Caki2 (cell line): ENCODE data around the gene MEIOB. TPM values are rescaled to one million over a fixed set of nuclear protein-coding genes. Genes with fewer than 3 reads are reported as not detected.
"Not testable (repeated sequence)": the region's sequence is repeated elsewhere in the genome, so short reads cannot be mapped to it uniquely, and the experiment has no call there.

Experiments used
- DNase-seq: peaks from one replicate; pipeline ENCODE4 v3.0.0-alpha.2; 2015; ENCODE audit warnings: low read depth
- in situ Hi-C: cut with HindIII; loops from 2 replicates; pipeline ENCODE4 v1.10.0; 2016; ENCODE audit warnings: low sequenced_read_pairs, low pct_unique_long_range_greater_than_20kb, mixed read lengths
- total RNA-seq: library from RNA; depleted of rRNA; stranded (reverse); fragments of >200 nt; shearing (Covaris generic); gene quantifications from 2 replicates; pipeline ENCODE4 v1.2.3, GENCODE V29; 2014; ENCODE audit warnings: low replicate concordance

Gene MEIOB
- total RNA-seq, 1 experiment from 2014 or later = 49.6 TPM

DNA sequence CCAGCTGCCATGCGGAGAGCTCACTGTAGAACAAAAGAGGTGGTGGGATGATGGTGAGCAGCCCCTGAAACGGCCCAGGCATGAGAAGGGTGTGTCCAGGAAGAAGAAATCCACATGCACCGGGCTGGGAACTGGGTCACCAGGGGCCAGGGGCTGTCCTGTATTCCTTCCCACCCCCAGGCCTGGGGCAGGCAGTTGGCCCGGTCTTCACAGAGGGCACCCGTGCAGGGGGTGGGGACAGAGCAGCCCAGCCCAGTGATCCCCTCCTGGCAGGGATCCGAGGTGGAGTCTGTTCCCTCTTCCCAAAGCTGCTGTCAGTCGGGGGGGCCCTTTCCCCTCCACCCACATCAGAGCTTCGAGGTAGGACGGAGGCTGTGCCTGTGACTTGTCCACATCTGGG, 37.0 kb upstream of the MEIOB start:
- in situ Hi-C loops = no loop called here
- no peak for DNase-seq

- in situ Hi-C loops = no loop called here
- no peak for DNase-seq
Measured at GRCh38 chr16:1908184-1908583, 36.2 kb upstream of the MEIOB start.

GRCh38 chr16:1907226-1907860, 35.4 kb upstream of the MEIOB start:
- in situ Hi-C loops = no loop called here
- DNase-seq = no peak

DNA sequence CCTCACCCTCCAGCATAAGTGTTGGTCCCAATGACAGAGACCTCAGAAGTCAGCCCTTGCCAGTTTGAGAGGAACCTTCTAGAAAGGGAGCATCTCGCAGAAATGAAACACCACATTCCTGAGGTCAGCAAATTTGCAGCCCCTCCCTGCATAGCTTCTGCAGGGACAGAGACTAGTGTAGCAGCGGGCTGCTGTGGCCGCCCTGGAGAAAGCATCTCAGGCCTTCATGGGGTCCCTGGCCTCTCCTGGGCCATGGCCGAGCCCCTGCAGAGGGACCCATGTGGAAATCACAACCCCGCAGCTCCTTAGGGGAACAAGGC, 34.8 kb upstream of the MEIOB start:
- in situ Hi-C loops = no loop called here
- no peak for DNase-seq

- in situ Hi-C loops = no loop called here
- DNase-seq = no peak
Measured at GRCh38 chr16:1906055-1906845, 34.3 kb upstream of the MEIOB start.

DNA sequence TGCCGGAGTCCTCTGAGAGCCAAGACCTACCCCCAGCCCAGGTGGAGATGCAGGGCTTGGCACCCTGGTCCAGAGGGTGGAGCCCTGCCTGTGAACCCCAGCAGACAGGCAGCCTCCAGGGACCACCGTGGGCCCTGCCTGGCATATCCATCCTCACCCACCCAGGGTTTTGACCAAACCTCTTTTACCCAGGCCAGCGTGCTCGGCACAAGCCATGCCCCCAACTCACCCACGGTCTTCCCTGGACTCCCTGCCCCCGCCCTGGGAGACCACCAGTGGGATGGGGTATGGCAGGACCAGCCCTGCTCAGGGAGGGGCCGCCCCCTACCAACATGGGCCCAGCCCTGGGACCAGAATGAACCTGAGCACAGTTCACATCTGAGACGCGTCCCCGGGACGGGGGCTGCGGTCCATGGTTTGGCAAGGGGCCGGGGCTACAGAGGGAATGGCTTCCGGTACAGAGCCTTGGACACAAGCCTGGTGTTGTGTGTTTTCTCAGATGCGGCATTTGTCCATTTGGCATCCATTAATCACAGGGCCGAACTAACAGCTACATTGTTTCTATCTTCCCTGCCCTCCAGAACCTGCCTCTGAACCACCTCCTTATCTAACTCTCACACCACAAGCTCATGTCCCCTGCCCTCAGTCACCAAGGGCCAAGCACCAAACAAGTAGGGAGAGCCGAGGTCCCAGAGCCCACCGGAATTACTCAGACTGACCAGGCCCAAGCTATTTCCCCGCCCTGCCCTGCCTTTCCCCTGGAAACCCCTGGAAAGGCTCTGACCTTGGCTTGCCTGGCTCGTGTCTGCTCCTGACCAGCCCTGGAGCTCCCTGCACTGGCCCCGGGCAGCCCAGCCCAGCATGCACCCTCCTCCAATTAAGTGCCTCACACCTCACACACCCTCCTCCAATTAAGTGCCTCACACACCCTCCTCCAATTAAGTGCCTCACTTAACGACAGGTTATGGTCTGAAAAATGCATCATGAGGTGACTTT, 32.2 kb upstream of the MEIOB start:
- DNase-seq = no peak
- in situ Hi-C loops = no loop called here

GRCh38 chr16:1903220-1903574, 31.2 kb upstream of the MEIOB start:
- in situ Hi-C loops = no loop called here
- no peak for DNase-seq

DNA sequence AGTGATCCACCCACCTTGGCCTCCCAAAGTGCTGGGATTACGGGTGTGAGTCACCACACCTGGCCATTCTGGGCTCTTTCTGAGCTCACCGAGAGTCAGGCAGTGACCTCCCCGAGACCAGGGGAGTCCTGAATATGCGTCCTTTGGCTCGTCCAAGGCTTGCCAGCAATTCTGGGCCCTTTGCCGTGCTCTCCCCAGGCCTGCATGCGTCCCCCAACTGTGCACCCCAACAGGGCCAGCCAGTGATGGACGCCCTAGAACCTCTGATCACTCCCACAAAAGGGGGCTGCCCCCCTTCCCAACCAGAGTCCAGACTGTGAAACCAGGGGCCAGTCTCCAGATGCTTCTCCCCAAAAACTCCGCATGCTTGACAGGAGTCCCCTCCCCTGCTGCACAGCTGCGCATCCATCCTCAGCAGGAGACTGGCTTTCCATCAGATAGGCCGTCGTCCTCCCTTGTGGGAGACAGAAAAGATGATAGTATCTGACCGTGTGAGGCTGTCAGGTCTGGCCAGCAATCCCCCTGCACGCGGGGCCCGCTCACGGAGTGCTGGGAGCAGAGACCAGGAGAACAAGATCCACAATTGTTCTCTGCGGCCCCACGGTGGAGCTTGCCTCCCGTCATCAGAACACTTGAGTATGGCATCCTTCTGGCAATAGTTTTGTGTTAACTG, 30.7 kb upstream of the MEIOB start:
- in situ Hi-C loops = no loop called here
- no peak for DNase-seq

- DNase-seq = no peak
- in situ Hi-C loops = no loop called here
Measured at GRCh38 chr16:1900452-1900774, 28.4 kb upstream of the MEIOB start.

GRCh38 chr16:1899641-1900451, 27.9 kb upstream of the MEIOB start:
- in situ Hi-C loops = no loop called here
- no peak for DNase-seq

DNA sequence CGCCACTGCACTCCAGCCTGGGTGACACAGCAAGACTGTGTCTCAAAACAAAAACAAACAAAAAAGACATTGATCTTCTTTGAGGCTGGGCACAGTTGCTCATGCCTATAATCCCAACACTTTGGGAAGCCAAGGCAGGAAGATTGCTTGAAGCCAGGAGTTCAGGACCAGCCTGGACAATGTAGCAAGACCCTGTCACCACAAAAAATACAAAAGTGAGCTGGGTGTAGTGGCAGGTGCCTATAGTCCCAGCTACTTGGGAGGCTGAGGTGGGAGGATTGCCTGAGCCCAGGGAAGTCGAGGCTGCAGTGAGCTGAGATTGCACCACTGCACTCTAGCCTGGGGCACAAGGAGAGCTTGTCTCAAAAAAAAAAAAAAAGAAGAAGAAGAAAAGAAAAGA, 25.7 kb upstream of the MEIOB start:
- in situ Hi-C loops, DNase-seq: not testable (repeated sequence)

DNA sequence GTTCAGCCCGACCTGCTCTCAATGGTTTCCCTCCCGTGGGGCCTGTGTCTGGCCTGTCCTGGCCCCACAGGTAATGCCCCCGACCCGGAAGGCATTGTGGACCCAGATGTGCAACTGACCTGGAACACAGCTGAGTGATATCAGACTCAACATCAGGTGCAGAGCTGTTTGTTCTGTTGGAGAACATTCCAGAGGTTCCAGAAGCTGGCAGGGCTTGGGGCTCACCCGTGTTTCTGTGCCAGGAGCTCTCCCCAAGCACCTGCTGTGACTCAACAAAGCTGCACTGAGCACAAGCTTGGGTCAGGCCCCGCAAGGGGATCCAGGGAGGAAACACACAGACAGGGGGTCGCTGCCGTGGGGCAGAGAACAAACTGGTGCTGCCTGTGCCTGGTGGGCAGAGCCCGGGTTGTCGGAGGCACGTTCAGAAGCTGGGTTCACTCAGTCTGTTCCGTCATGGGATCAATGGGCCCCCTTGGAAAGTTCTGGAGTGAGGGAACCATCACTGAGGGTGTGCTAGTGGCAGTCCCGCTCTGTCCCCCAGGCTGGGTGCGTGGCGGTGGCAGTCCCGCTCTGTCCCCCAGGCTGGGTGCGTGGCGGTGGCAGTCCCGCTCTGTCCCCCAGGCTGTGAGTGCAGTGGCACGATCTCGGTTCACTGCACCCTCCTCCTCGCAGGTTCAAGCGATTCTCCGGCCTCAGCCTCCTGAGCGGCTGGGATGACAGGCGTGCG, 24.1 kb upstream of the MEIOB start:
- in situ Hi-C loops = no loop called here
- no peak for DNase-seq

- in situ Hi-C loops = no loop called here
- DNase-seq = no peak
Measured at GRCh38 chr16:1895068-1895467, 23.1 kb upstream of the MEIOB start.

GRCh38 chr16:1890708-1891050, 18.7 kb upstream of the MEIOB start:
- in situ Hi-C loops = no loop called here
- no peak for DNase-seq

DNA sequence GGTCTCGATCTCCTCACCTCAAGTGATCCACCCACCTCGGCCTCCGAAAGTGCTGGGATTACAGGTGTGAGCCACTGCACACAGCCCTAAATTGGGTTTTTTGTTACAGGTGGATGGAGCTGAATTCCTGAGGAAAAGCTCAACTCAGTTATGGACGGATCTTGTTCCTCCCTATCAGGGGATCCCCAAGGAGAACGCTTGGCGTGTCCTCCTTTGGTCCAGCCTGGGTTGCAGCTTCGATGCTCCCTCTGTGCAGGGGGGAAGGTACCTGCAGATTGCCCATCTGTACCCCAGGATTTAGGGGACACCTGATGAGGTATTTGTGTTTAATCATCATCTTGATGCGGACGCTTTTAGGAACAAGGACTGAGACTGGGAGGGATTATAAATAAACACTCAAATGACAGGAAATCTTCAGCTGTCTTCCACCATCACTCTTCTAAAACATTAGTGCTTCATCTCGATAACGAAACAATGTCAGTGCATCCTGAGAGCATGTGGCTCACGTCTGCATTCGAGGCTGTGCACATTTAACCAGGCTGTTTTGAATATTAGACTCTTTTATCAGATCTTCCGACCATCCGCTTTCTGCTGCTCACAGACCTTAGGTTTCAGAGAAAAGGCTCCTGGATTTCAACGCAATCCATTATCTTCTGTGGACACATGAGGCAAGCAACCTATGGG, 18.2 kb upstream of the MEIOB start:
- in situ Hi-C loops = no loop called here
- DNase-seq = no peak

DNA sequence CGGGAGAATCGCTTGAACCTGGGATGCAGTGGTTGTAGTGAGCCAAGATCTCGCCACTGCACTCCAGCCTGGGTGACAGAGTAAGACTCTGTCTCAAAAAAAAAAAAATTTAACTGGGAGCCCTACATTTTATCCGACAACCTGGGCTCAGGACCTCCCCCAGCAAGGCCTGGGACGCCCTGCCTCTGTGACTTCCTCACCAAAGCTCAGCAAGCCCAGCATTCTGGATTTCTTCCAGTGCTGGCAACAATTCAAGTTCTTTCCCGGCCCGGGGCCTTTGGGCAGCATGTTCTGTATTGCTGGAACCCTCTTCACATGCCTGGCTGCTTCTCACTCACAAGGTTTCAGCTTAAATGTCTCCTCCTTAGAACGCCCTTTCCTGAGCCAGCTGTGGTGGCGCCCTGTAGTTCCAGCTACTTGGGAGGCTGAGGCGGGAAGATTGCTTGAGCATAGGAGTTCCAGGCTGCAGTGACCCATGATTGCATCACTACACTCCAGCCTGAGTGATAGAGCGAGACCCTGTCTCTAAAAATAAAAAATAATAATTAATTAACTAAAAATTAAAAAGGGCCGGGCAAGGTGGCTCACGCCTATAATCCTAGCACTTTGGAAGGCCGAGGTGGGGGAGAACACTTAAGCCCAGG, 15.9 kb upstream of the MEIOB start:
- no peak for DNase-seq
- in situ Hi-C loops = no loop called here

DNA sequence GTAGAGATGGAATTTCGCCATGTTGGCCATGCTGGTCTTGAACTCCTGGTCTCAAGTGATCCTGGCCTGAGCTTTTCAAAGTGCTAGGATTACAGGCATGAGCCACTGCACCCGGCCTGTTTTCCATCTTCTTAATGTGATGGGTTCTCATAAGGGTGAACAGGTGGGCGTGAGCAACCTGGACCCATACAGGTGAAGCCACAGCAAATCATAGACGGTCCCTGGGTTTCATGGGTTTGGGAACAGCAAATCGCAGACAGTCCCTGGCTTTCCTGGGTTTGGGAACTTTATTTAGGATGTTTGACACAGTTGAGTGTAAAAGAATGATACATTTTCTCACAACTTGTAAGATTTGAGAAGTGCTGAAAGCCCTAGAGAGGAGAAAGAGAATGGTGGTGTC, 12.9 kb upstream of the MEIOB start:
- in situ Hi-C loops = no loop called here

More for the DNA sequence above, 12.9 kb upstream of the MEIOB start:
- DNase-seq = no peak
